Body of pancreas (tissue), 4 donors: ENCODE measurements around the gene ANKRD9. TPM values are rescaled to one million over a fixed set of nuclear protein-coding genes. Genes with fewer than 3 reads are reported as not detected.
A peak's percentile ranks its signal among the peaks of the same experiment; 100 is the strongest.
"Not testable (repeated sequence)": the region's sequence is repeated elsewhere in the genome, so short reads cannot be mapped to it uniquely, and the experiment has no call there.

Source experiments
- ATAC-seq: fragments of 150-250 bp; one replicate; pipeline ENCODE4 v1.9.1; 2016
- DNase-seq, 4 donors: peaks; one replicate each; pipeline ENCODE4 v3.0.0-alpha.2; 2019
- H3K27ac ChIP-seq, 4 donors: fragments of 200-600 bp; sonication (generic); 1 replicate in 3 of 4; 2 replicates in 1 of 4; pipeline versions ENCODE4 v1.5.1 to v1.6.1; 2016 to 2019; ENCODE audit warnings: mild to moderate bottlenecking in 1 of 4, mixed read lengths in 1 of 4, moderate library complexity in 1 of 4
- H3K27me3 ChIP-seq, 2 donors: fragments of 200-600 bp; sonication (generic); one replicate each; pipeline ENCODE4 v1.6.0; 2016; ENCODE audit warnings: mild to moderate bottlenecking in 1 of 2
- H3K36me3 ChIP-seq, 2 donors: fragments of 200-600 bp; sonication (generic); replicated peaks in 1 of 2; 2 replicates each; pipeline ENCODE4 v1.5.1; 2016; ENCODE audit warnings: low read depth in 2 of 2; ENCODE audit not compliant: insufficient read depth in 1 of 2
- H3K4me1 ChIP-seq: fragments of 200-600 bp; sonication (generic); one replicate; pipeline ENCODE4 v1.6.0; 2016
- H3K4me3 ChIP-seq, 2 donors: fragments of 200-600 bp; sonication (generic); 1 replicate in 1 of 2; 2 replicates in 1 of 2; pipeline ENCODE4 v1.5.1; 2016 to 2019
- H3K9me3 ChIP-seq, 3 donors: fragments of 200-600 bp; sonication (generic); 1 replicate in 2 of 3; 2 replicates in 1 of 3; pipeline ENCODE4 v1.5.1; 2016
- CTCF ChIP-seq, 7 experiments: fragments of 450-650 bp in 4 of 7; fragments of 200-600 bp in 3 of 7; sonication (generic) in 3 of 7; IDR thresholded peaks; one replicate each; pipeline ENCODE4 v1.5.1; 2016 to 2019; ENCODE audit warnings: antibody characterized with exemption in 7 of 7
- POLR2A ChIP-seq, 3 donors: fragments of 450-650 bp; IDR thresholded peaks; one replicate each; pipeline ENCODE4 v1.6.1; 2016; ENCODE audit warnings: antibody characterized with exemption in 3 of 3, mild to moderate bottlenecking in 2 of 3
- whole genome bisulfite sequencing, 2 donors: methylation state at CpG; one replicate each; pipeline ENCODE4 v1.1.5; 2017; 5-methylcytosine and 5-hydroxymethylcytosine counted together
- intact Hi-C: fragments of 100-400 bp; cut with DNase I; formaldehyde crosslinking; loops from one replicate; pipeline ENCODE4 v1.15.1; 2023
- total RNA-seq, 2 donors: library from RNA; depleted of rRNA; stranded (reverse); fragments of >200 nt; gene quantifications; one replicate each; pipeline ENCODE4 v1.1.0, GENCODE V29; 2016

ANKRD9 gene
- total RNA-seq, 2 donors from 2014 or later = 49.8 to 87.7 TPM

- no peak overlapping the region for H3K27ac ChIP-seq
- intact Hi-C loops = no loop called here
Measured at GRCh38 chr14:102545461-102546265, 36.1 kb upstream of the ANKRD9 start.

GRCh38 chr14:102544747-102545460 lies 35.3 kb upstream of the ANKRD9 start:
- intact Hi-C loops = no loop called here
- ATAC-seq = peak; percentile 10

More at GRCh38 chr14:102545461-102546265, 36.1 kb upstream of the ANKRD9 start:
- no peaks in the 10 kb centered on the region for H3K9me3 ChIP-seq
- no peak for DNase-seq
- H3K4me3 ChIP-seq = no peak overlapping the region
- peaks cover 15% of the 10 kb centered on the region for H3K4me1 ChIP-seq
- ATAC-seq = no peak
- no peaks in the 10 kb centered on the region for H3K36me3 ChIP-seq
- no peak for TF ChIP-seq POLR2A (IDR thresholded peaks at IDR 0.05)
- TF ChIP-seq CTCF (IDR thresholded peaks at IDR 0.05) = no peak
- H3K27me3 ChIP-seq = peaks cover 0 to 17% of the 10 kb centered on the region in 2 donors
- 65 to 73% methylated on average over 24 to 28 of the region's 29 CpGs for WGBS, 2 donors

GRCh38 chr14:102544046-102544746 lies 34.6 kb upstream of the ANKRD9 start:
- Histone ChIP-seq H3K27ac (no peak overlapping the region), H3K27me3 (peaks cover 0 to 17% of the 10 kb centered on the region in 2 donors), H3K9me3 (no peaks in the 10 kb centered on the region), H3K4me3 (no peak overlapping the region), H3K36me3 (no peaks in the 10 kb centered on the region), H3K4me1 (peaks cover 15% of the 10 kb centered on the region)
- 38 to 63% methylated on average over 16 to 37 of the region's 43 CpGs for WGBS, 2 donors
- intact Hi-C loops = no loop called here
- TF ChIP-seq POLR2A (IDR thresholded peaks at IDR 0.05) (no peak), CTCF (IDR thresholded peaks at IDR 0.05) (no peak)
- ATAC-seq (no peak), DNase-seq (no peak)

More at GRCh38 chr14:102544747-102545460, 35.3 kb upstream of the ANKRD9 start:
- Histone ChIP-seq H3K27ac (no peak overlapping the region), H3K27me3 (peaks cover 0 to 17% of the 10 kb centered on the region in 2 donors), H3K4me1 (peaks cover 15% of the 10 kb centered on the region), H3K4me3 (no peak overlapping the region), H3K36me3 (no peaks in the 10 kb centered on the region), H3K9me3 (no peaks in the 10 kb centered on the region)
- TF ChIP-seq POLR2A (IDR thresholded peaks at IDR 0.05) = no peak
- TF ChIP-seq CTCF (IDR thresholded peaks at IDR 0.05) = no peak
- WGBS, 2 donors = 3 to 14% methylated on average over 6 to 50 of the region's 66 CpGs
- no peak for DNase-seq

- 90 to 92% methylated on average over 10 of the region's 10 CpGs for WGBS, 2 donors
- Histone ChIP-seq H3K4me1 (peaks cover 27% of the 10 kb centered on the region), H3K4me3 (no peak overlapping the region), H3K9me3 (no peaks in the 10 kb centered on the region), H3K27ac (no peak overlapping the region), H3K27me3 (peaks cover 0 to 17% of the 10 kb centered on the region in 2 donors), H3K36me3 (no peaks in the 10 kb centered on the region)
- intact Hi-C loops = no loop called here
- DNase-seq (no peak), ATAC-seq (no peak)
- TF ChIP-seq CTCF (IDR thresholded peaks at IDR 0.05) (no peak), POLR2A (IDR thresholded peaks at IDR 0.05) (no peak)
Measured at GRCh38 chr14:102541771-102542170, 32.2 kb upstream of the ANKRD9 start.

GRCh38 chr14:102541029-102541491 lies 31.5 kb upstream of the ANKRD9 start:
- intact Hi-C loops, H3K27ac ChIP-seq, H3K36me3 ChIP-seq, H3K9me3 ChIP-seq, DNase-seq, H3K4me3 ChIP-seq, ATAC-seq: not testable (repeated sequence)
- Histone ChIP-seq H3K4me1 (peaks cover 27% of the 10 kb centered on the region), H3K27me3 (peaks cover 0 to 17% of the 10 kb centered on the region in 2 donors)
- WGBS, 2 donors = 89 to 91% methylated on average over 9 to 14 of the region's 14 CpGs
